ENCODE measurements around the gene ERICH4.

DNA sequence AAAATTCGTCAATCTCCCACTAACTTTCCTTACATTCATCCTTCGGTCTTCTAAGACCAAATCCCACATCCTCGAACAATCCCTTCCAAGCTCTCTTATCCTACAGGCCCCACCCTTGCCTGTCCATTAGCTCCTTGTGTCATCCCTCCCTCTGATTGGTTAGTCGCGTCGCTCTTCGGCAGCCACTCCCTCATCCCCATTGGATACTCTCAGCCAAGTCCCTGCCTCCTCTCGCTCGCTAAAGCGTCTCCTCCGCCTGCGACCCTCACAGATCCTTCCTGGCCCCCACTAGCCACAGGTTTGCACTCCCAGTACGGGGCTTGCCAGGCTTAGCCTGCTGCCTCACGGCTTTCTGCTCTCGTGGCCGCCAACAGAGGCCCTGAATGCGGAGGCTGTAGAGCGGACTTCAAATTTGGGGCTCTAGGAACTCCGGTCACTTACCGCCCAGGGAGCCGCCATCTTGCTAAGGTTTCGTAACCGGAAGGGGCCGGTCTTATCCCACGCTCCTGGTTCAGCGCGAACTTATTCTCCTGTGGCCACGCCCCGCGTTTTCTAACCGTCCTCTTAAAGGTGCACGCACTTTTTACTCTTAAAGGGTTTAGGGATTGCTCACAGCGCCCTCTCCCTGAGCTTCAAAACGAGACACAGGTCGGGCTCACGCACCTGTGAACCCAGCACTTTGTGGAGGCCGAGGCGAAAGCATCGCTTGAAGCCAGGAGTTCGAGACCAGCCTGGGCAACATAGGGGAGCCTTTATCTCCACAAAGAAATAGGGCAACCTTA is 3.3 kb upstream of the ERICH4 start, which contains the start of gene DMAC2:
- TF ChIP-seq, protein P1, sequence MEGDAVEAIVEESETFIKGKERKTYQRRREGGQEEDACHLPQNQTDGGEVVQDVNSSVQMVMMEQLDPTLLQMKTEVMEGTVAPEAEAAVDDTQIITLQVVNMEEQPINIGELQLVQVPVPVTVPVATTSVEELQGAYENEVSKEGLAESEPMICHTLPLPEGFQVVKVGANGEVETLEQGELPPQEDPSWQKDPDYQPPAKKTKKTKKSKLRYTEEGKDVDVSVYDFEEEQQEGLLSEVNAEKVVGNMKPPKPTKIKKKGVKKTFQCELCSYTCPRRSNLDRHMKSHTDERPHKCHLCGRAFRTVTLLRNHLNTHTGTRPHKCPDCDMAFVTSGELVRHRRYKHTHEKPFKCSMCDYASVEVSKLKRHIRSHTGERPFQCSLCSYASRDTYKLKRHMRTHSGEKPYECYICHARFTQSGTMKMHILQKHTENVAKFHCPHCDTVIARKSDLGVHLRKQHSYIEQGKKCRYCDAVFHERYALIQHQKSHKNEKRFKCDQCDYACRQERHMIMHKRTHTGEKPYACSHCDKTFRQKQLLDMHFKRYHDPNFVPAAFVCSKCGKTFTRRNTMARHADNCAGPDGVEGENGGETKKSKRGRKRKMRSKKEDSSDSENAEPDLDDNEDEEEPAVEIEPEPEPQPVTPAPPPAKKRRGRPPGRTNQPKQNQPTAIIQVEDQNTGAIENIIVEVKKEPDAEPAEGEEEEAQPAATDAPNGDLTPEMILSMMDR (IDR thresholded peaks at IDR 0.05; ENCODE audit: insufficient read depth, low read depth, low read length): peak; percentile 35
- TF ChIP-seq EZH2 (IDR thresholded peaks at IDR 0.05; ENCODE audit: insufficient read depth, low read length): no peak
